ENCODE data around the gene SLC6A19. TPM values are rescaled to one million over a fixed set of nuclear protein-coding genes. Genes with fewer than 3 reads are reported as not detected.

Gene SLC6A19
- total and polyA plus RNA-seq, 9 donors, result 0.08 to 1.5 TPM; not detected in 7

GRCh38 chr5:1215320-1216096 is 14.1 kb downstream of the SLC6A19 start:
- no peak for DNase-seq
- Histone ChIP-seq H3K27ac (no peak overlapping the region), H3K9me3 (no peaks in the 10 kb centered on the region), H3K4me1 (ENCODE audit: insufficient read depth) (no peaks in the 10 kb centered on the region), H3K27me3 (no peaks in the 10 kb centered on the region), H3K36me3 (no peaks in the 10 kb centered on the region), H3K4me3 (no peak overlapping the region)
- intact Hi-C loops (cut with DNase I), result no loop called here
- 93 to 94% (median 94%) methylated on average over 23 of the region's 23 CpGs for WGBS, 3 donors
- TF ChIP-seq CTCF (IDR thresholded peaks at IDR 0.05), result no peak
- no peak for TF ChIP-seq EP300 (IDR thresholded peaks at IDR 0.05)
- no peak for TF ChIP-seq POLR2A (IDR thresholded peaks at IDR 0.05)

- TF ChIP-seq EP300 (IDR thresholded peaks at IDR 0.05) (no peak), CTCF (IDR thresholded peaks at IDR 0.05) (no peak), POLR2A (IDR thresholded peaks at IDR 0.05) (no peak)
- H3K27ac ChIP-seq, result no peak overlapping the region
- 91 to 92% (median 92%) methylated on average over 38 of the region's 38 CpGs for WGBS, 3 donors
- no peaks in the 10 kb centered on the region for H3K27me3 ChIP-seq
- H3K9me3 ChIP-seq, result no peaks in the 10 kb centered on the region
- H3K36me3 ChIP-seq, result no peaks in the 10 kb centered on the region
- no peak overlapping the region for H3K4me3 ChIP-seq
- no peaks in the 10 kb centered on the region for H3K4me1 ChIP-seq (ENCODE audit: insufficient read depth)
- intact Hi-C loops (cut with DNase I), result no loop called here
- no peak for DNase-seq
These were observed 15.0 kb downstream of the SLC6A19 start for GRCh38 chr5:1216211-1216917.

- H3K27ac ChIP-seq, result no peak overlapping the region
- no peaks in the 10 kb centered on the region for H3K36me3 ChIP-seq
- H3K9me3 ChIP-seq, result no peaks in the 10 kb centered on the region
- TF ChIP-seq EP300 (IDR thresholded peaks at IDR 0.05) (no peak), POLR2A (IDR thresholded peaks at IDR 0.05) (no peak), CTCF (IDR thresholded peaks at IDR 0.05) (no peak)
- WGBS, 3 donors, result 83 to 91% (median 88%) methylated on average over 17 to 18 of the region's 18 CpGs
- no peaks in the 10 kb centered on the region for H3K4me1 ChIP-seq (ENCODE audit: insufficient read depth)
- no peaks in the 10 kb centered on the region for H3K27me3 ChIP-seq
- intact Hi-C loops (cut with DNase I), result no loop called here
- no peak for DNase-seq
- H3K4me3 ChIP-seq, result no peak overlapping the region
These were observed 15.5 kb downstream of the SLC6A19 start for GRCh38 chr5:1216918-1217295.

GRCh38 chr5:1217596-1218206 is 16.3 kb downstream of the SLC6A19 start:
- Histone ChIP-seq H3K9me3 (no peaks in the 10 kb centered on the region), H3K36me3 (no peaks in the 10 kb centered on the region), H3K4me3 (no peak overlapping the region), H3K27me3 (no peaks in the 10 kb centered on the region), H3K27ac (no peak overlapping the region), H3K4me1 (ENCODE audit: insufficient read depth) (no peaks in the 10 kb centered on the region)
- TF ChIP-seq CTCF (IDR thresholded peaks at IDR 0.05) (no peak), EP300 (IDR thresholded peaks at IDR 0.05) (no peak)
- DNase-seq, result no peak
- WGBS, 3 donors, result 32 to 38% (median 38%) methylated on average over 24 of the region's 24 CpGs
- intact Hi-C loops (cut with DNase I), result no loop called here
